Endothelial cell of umbilical vein (primary cell): ENCODE data around the gene TACSTD2. TPM values are rescaled to one million over a fixed set of nuclear protein-coding genes. Genes with fewer than 3 reads are reported as not detected.
A peak's percentile ranks its signal among the peaks of the same experiment; 100 is the strongest.

Source experiments
- BruUV-seq: library from RNA; stranded (reverse); fragments of 400-500 nt; replicated peaks from 2 replicates; lab custom pipeline; 2021; lab: Mats Ljungman, UMichigan
- CTCF ChIA-PET: fragments of 300-600, 350-600 bp; sonication (Branson Sonifier 250); formaldehyde crosslinking; loops from one replicate; lab custom pipeline; 2021; ENCODE audit warnings: antibody characterized with exemption, inconsistent platforms; lab: Charles Lee
- POLR2A ChIA-PET: fragments of 300-600, 350-600 bp; sonication (Branson Sonifier 250); formaldehyde crosslinking; loops from one replicate; lab custom pipeline; 2021; ENCODE audit warnings: antibody characterized with exemption, inconsistent platforms; lab: Charles Lee
- DNase-seq: peaks from one replicate; pipeline ENCODE4 v3.0.0-alpha.2; 2011; ENCODE audit warnings: low read depth, low spot score
- FAIRE-seq: peaks from 2 replicates; lab custom pipeline; 2011; peaks lifted over from hg19 to GRCh38; lab: Jason Lieb, UNC
- H2AFZ ChIP-seq: 2 replicates; pipeline ENCODE4 v1.6.0; 2012; ENCODE audit warnings: low read depth, low read length, control low read depth, inconsistent platforms
- H3K27ac ChIP-seq: 2 replicates; pipeline ENCODE4 v1.5.1; 2011; ENCODE audit warnings: low read depth, mild to moderate bottlenecking, control low read depth, low read length, moderate library complexity; ENCODE audit not compliant: insufficient read depth
- H3K27me3 ChIP-seq, 2 experiments: 2 replicates each; pipeline versions ENCODE4 v1.6.0 to v1.6.1; 2011; ENCODE audit warnings: low read length in 2 of 2, mixed read lengths in 1 of 2; ENCODE audit not compliant: control insufficient read depth in 2 of 2, insufficient read depth in 2 of 2
- H3K36me3 ChIP-seq, 2 experiments: 2 replicates in 1 of 2; 3 replicates in 1 of 2; pipeline ENCODE4 v1.5.1; 2011; ENCODE audit warnings: low read length in 2 of 2, mild to moderate bottlenecking in 1 of 2, moderate library complexity in 1 of 2; ENCODE audit not compliant: control insufficient read depth in 2 of 2, insufficient read depth in 2 of 2; ENCODE audit errors: extremely low read depth in 1 of 2
- H3K4me1 ChIP-seq: 3 replicates; pipeline ENCODE4 v1.5.1; 2011; ENCODE audit warnings: mild to moderate bottlenecking, low read length; ENCODE audit not compliant: control insufficient read depth, insufficient read depth; ENCODE audit errors: extremely low read depth
- H3K4me2 ChIP-seq: 2 replicates; pipeline ENCODE4 v1.6.1; 2011; ENCODE audit warnings: low read length, control low read depth, mixed read lengths; ENCODE audit not compliant: insufficient read depth
- H3K4me3 ChIP-seq, 3 experiments: fragments of 200-600 bp in 1 of 3; sonication (generic), shearing (Covaris generic) in 1 of 3; replicated peaks in 1 of 3; 2 replicates each; pipeline ENCODE4 v1.5.1; 2011 to 2016; ENCODE audit warnings: control low read depth in 3 of 3, low read length in 3 of 3, mild to moderate bottlenecking in 2 of 3, inconsistent platforms in 1 of 3, low read depth in 1 of 3, moderate library complexity in 1 of 3; ENCODE audit not compliant: insufficient read depth in 1 of 3
- H3K79me2 ChIP-seq: 2 replicates; pipeline ENCODE4 v1.6.0; 2012; ENCODE audit warnings: low read length, inconsistent platforms; ENCODE audit not compliant: control insufficient read depth, insufficient read depth
- H3K9ac ChIP-seq: replicated peaks from 2 replicates; pipeline ENCODE3; 2011; ENCODE audit warnings: low read length, control low read depth; ENCODE audit not compliant: insufficient read depth; ENCODE audit errors: extremely low read depth
- H3K9me1 ChIP-seq: replicated peaks from 3 replicates; pipeline ENCODE4 v1.6.0; 2011; ENCODE audit warnings: mild to moderate bottlenecking, low read length; ENCODE audit not compliant: control insufficient read depth, insufficient read depth; ENCODE audit errors: extremely low read depth
- H3K9me3 ChIP-seq: replicated peaks from 2 replicates; pipeline ENCODE4 v1.5.1; 2012; ENCODE audit warnings: low read length, inconsistent platforms; ENCODE audit not compliant: control insufficient read depth, insufficient read depth
- H4K20me1 ChIP-seq: replicated peaks from 2 replicates; pipeline ENCODE3; 2011; ENCODE audit warnings: mild to moderate bottlenecking, low read length; ENCODE audit not compliant: control insufficient read depth, insufficient read depth; ENCODE audit errors: extremely low read depth
- EZH2 ChIP-seq: IDR thresholded peaks from 2 replicates; pipeline ENCODE4 v1.6.1; 2012; ENCODE audit warnings: borderline replicate concordance, low read depth, mild to moderate bottlenecking, moderate library complexity, low read length, inconsistent platforms; ENCODE audit not compliant: severe bottlenecking
- FOS ChIP-seq: IDR thresholded peaks from 2 replicates; pipeline ENCODE4 v1.6.1; 2011; ENCODE audit warnings: mild to moderate bottlenecking, low read length, moderate library complexity, borderline replicate concordance; ENCODE audit not compliant: insufficient read depth
- JUN ChIP-seq: IDR thresholded peaks from 2 replicates; pipeline ENCODE4 v1.6.1; 2011; ENCODE audit warnings: borderline replicate concordance, low read depth; ENCODE audit not compliant: insufficient read length, insufficient read depth
- MYC ChIP-seq: IDR thresholded peaks from one replicate; pipeline ENCODE4 v1.6.1; 2011; ENCODE audit warnings: mild to moderate bottlenecking, low read depth, low read length
- POLR2A ChIP-seq: IDR thresholded peaks from 2 replicates; pipeline ENCODE4 v1.6.1; 2012; ENCODE audit warnings: low read depth, mild to moderate bottlenecking, control low read depth, low read length
- POLR2AphosphoS5 ChIP-seq: IDR thresholded peaks from 2 replicates; pipeline ENCODE4 v1.6.1; 2012; ENCODE audit warnings: low read depth, mild to moderate bottlenecking, control low read depth, low read length, moderate library complexity; ENCODE audit not compliant: insufficient read depth
- dilution Hi-C: fragments of 300-500 bp; cut with MboI; formaldehyde crosslinking; loops from one replicate; pipeline ENCODE4 v1.15.0; 2019; ENCODE audit warnings: low sequenced_read_pairs; ENCODE audit not compliant: extremely low pct_ligation_motif_present
- intact Hi-C: fragments of 100-400 bp; cut with micrococcal nuclease; formaldehyde crosslinking; loops from one replicate; pipeline ENCODE4 v1.10.0; 2022
- polyA plus RNA-seq, 4 experiments: library from polyadenylated mRNA; depleted of rRNA in 3 of 4; stranded (reverse) in 3 of 4; unstranded in 1 of 4; fragments of >200 nt; gene quantifications; 2 replicates each; pipeline versions ENCODE4 v1.2.1 to v1.2.3, GENCODE V29; 2011 to 2012; ENCODE audit warnings: missing spikeins in 1 of 4
- total RNA-seq: library from RNA; stranded (reverse); gene quantifications from 2 replicates; pipeline ENCODE4 v1.2.3, GENCODE V29; 2021
- TF ChIP-seq, protein P1 (sequence below), 2 donors: IDR thresholded peaks; 1 replicate in 1 of 2; 2 replicates in 1 of 2; pipeline ENCODE4 v1.5.1; 2011; ENCODE audit warnings: low read length in 2 of 2, mild to moderate bottlenecking in 2 of 2, moderate library complexity in 2 of 2, control low read depth in 1 of 2, inconsistent platforms in 1 of 2, low read depth in 1 of 2; ENCODE audit not compliant: insufficient read depth in 1 of 2; ENCODE audit errors: extremely low read depth in 1 of 2
- TF ChIP-seq, protein P2 (sequence below): IDR thresholded peaks from 2 replicates; pipeline ENCODE4 v1.6.1; 2011; ENCODE audit not compliant: insufficient read depth, insufficient read length

TACSTD2 gene
- total and polyA plus RNA-seq, 2 donors (not counting 3 experiments of a cell fraction or from before 2014, with no cell fraction given), result 30.7 to 43.3 TPM

DNA sequence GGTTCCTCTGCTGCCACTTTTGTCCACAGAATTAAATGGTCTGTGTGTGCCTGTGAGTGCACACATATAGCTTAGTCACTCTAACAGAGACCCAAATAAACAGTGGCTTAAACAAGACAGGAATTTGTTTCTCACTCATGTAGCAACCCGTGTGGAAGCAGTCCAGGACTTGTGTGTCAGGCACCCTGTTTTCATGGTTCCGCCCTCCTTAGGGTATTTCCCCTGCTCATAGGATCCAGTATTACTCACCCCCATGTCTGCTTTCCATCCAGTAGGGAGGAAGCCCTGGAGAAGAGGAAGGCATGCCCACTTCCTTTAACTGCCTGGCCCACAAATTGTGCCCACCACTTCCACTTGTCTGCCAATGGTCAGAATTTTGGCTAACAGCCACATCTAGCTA is 41.3 kb upstream of the TACSTD2 start:
- H3K36me3 ChIP-seq, result no peaks in the 10 kb centered on the region
- dilution Hi-C loops, result no loop called here
- no TSS peak for BruUV-seq
- POLR2A ChIA-PET, result interaction anchor here (0.7 to 1.7 kb wide), 3 partner anchors 13 to 72 kb away, joined by 4 to 6 read pairs (median 5); partner anchors contain the start of gene OMA1
- DNase-seq, result peak; percentile 96
- peaks cover 2% of the 10 kb centered on the region for H3K79me2 ChIP-seq
- H3K27me3 ChIP-seq, result no peaks in the 10 kb centered on the region
- peak overlapping the region; percentile 7 for H2AFZ ChIP-seq
- H3K9me1 ChIP-seq, result no peaks in the 10 kb centered on the region
- peak overlapping the region; percentile 35 for H3K9ac ChIP-seq
- no peaks in the 10 kb centered on the region for H3K9me3 ChIP-seq
- intact Hi-C loops, result loop anchor here (1.0 to 2.0 kb wide), 3 partner anchors 26 to 72 kb away; partner anchors contain the start of genes OMA1 and TACSTD2
- FAIRE-seq, result peak; percentile 81
- peak; percentile 80 for TF ChIP-seq FOS
- TF ChIP-seq, protein P1, sequence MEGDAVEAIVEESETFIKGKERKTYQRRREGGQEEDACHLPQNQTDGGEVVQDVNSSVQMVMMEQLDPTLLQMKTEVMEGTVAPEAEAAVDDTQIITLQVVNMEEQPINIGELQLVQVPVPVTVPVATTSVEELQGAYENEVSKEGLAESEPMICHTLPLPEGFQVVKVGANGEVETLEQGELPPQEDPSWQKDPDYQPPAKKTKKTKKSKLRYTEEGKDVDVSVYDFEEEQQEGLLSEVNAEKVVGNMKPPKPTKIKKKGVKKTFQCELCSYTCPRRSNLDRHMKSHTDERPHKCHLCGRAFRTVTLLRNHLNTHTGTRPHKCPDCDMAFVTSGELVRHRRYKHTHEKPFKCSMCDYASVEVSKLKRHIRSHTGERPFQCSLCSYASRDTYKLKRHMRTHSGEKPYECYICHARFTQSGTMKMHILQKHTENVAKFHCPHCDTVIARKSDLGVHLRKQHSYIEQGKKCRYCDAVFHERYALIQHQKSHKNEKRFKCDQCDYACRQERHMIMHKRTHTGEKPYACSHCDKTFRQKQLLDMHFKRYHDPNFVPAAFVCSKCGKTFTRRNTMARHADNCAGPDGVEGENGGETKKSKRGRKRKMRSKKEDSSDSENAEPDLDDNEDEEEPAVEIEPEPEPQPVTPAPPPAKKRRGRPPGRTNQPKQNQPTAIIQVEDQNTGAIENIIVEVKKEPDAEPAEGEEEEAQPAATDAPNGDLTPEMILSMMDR (IDR thresholded peaks at IDR 0.05; ENCODE audit: extremely low read depth in 1 of 2, insufficient read depth in 1 of 2, low read depth in 1 of 2, low read length in 2 of 2), result no peak
- no peak for TF ChIP-seq EZH2
- no peak for TF ChIP-seq MYC
- TF ChIP-seq, protein P2, sequence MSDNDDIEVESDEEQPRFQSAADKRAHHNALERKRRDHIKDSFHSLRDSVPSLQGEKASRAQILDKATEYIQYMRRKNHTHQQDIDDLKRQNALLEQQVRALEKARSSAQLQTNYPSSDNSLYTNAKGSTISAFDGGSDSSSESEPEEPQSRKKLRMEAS, result peak; percentile 5
- TF ChIP-seq POLR2AphosphoS5, result no peak
- TF ChIP-seq JUN, result peak; percentile 32
- no peak for TF ChIP-seq POLR2A
- H3K4me2 ChIP-seq, result peak overlapping the region; percentile 63
- no peaks in the 10 kb centered on the region for H4K20me1 ChIP-seq
- peak overlapping the region; percentile 77 for H3K27ac ChIP-seq
- H3K4me3 ChIP-seq, result no peak overlapping the region
- CTCF ChIA-PET, result interaction anchor here (0.8 to 3.0 kb wide), 12 partner anchors 9 to 72 kb away, joined by 3 to 23 read pairs (median 6); partner anchors contain the start of genes OMA1 and TACSTD2
- H3K4me1 ChIP-seq, result peaks cover 32% of the 10 kb centered on the region
